ENCODE results near the gene CCDC192.

CCDC192 gene

GRCh38 chr5:127830829-127831598 lies 127.8 kb downstream of the CCDC192 start:
- no peaks in the 10 kb centered on the region; the same call in 1 of the 2 replicates for H3K4me1 ChIP-seq (ENCODE audit: control insufficient read depth, insufficient read depth, low read length)
- H3K9ac ChIP-seq (ENCODE audit: low read depth, low read length), result no peak overlapping the region
- H3K9me3 ChIP-seq (ENCODE audit: control insufficient read depth, insufficient read depth, low read length), result no peaks in the 10 kb centered on the region
- no peaks in the 10 kb centered on the region for H3K36me3 ChIP-seq (ENCODE audit: control insufficient read depth, insufficient read depth, low read length)
- no peaks in the 10 kb centered on the region for H3K27me3 ChIP-seq (ENCODE audit: control insufficient read depth, insufficient read depth, low read length)
- no peak overlapping the region for H3K27ac ChIP-seq (ENCODE audit: low read depth, low read length)
- no peak overlapping the region for H3K4me3 ChIP-seq (ENCODE audit: low read depth, low read length)

GRCh38 chr5:127832067-127832466 lies 128.9 kb downstream of the CCDC192 start:
- no peaks in the 10 kb centered on the region for H3K36me3 ChIP-seq (ENCODE audit: control insufficient read depth, insufficient read depth, low read length)
- H3K27me3 ChIP-seq (ENCODE audit: control insufficient read depth, insufficient read depth, low read length), result no peaks in the 10 kb centered on the region
- no peak overlapping the region for H3K9ac ChIP-seq (ENCODE audit: low read depth, low read length)
- no peaks in the 10 kb centered on the region for H3K9me3 ChIP-seq (ENCODE audit: control insufficient read depth, insufficient read depth, low read length)
- no peak overlapping the region for H3K4me3 ChIP-seq (ENCODE audit: low read depth, low read length)
- H3K27ac ChIP-seq (ENCODE audit: low read depth, low read length), result no peak overlapping the region
- no peaks in the 10 kb centered on the region; the same call in 1 of the 2 replicates for H3K4me1 ChIP-seq (ENCODE audit: control insufficient read depth, insufficient read depth, low read length)

- Histone ChIP-seq H3K27me3 (ENCODE audit: control insufficient read depth, insufficient read depth, low read length) (no peaks in the 10 kb centered on the region), H3K9ac (ENCODE audit: low read depth, low read length) (no peak overlapping the region), H3K9me3 (ENCODE audit: control insufficient read depth, insufficient read depth, low read length) (no peaks in the 10 kb centered on the region), H3K36me3 (ENCODE audit: control insufficient read depth, insufficient read depth, low read length) (no peaks in the 10 kb centered on the region), H3K4me1 (ENCODE audit: control insufficient read depth, insufficient read depth, low read length) (peaks cover 5% of the 10 kb centered on the region), H3K4me3 (ENCODE audit: low read depth, low read length) (no peak overlapping the region), H3K27ac (ENCODE audit: low read depth, low read length) (no peak overlapping the region)
Observed at GRCh38 chr5:127834094-127834531, 130.9 kb downstream of the CCDC192 start.

GRCh38 chr5:127834554-127834953 lies 131.4 kb downstream of the CCDC192 start:
- Histone ChIP-seq H3K27ac (ENCODE audit: low read depth, low read length) (no peak overlapping the region), H3K36me3 (ENCODE audit: control insufficient read depth, insufficient read depth, low read length) (no peaks in the 10 kb centered on the region), H3K4me3 (ENCODE audit: low read depth, low read length) (no peak overlapping the region), H3K9me3 (ENCODE audit: control insufficient read depth, insufficient read depth, low read length) (no peaks in the 10 kb centered on the region), H3K4me1 (ENCODE audit: control insufficient read depth, insufficient read depth, low read length) (peaks cover 5% of the 10 kb centered on the region), H3K9ac (ENCODE audit: low read depth, low read length) (no peak overlapping the region), H3K27me3 (ENCODE audit: control insufficient read depth, insufficient read depth, low read length) (no peaks in the 10 kb centered on the region)

GRCh38 chr5:127838661-127839060 lies 135.5 kb downstream of the CCDC192 start:
- Histone ChIP-seq H3K27ac (ENCODE audit: low read depth, low read length) (no peak overlapping the region), H3K27me3 (ENCODE audit: control insufficient read depth, insufficient read depth, low read length) (no peaks in the 10 kb centered on the region), H3K4me3 (ENCODE audit: low read depth, low read length) (no peak overlapping the region), H3K9me3 (ENCODE audit: control insufficient read depth, insufficient read depth, low read length) (no peaks in the 10 kb centered on the region), H3K36me3 (ENCODE audit: control insufficient read depth, insufficient read depth, low read length) (no peaks in the 10 kb centered on the region), H3K9ac (ENCODE audit: low read depth, low read length) (no peak overlapping the region), H3K4me1 (ENCODE audit: control insufficient read depth, insufficient read depth, low read length) (peaks cover 5% of the 10 kb centered on the region; the same call in 1 of the 2 replicates)

- no peaks in the 10 kb centered on the region for H3K36me3 ChIP-seq (ENCODE audit: control insufficient read depth, insufficient read depth, low read length)
- no peak overlapping the region for H3K4me3 ChIP-seq (ENCODE audit: low read depth, low read length)
- H3K9me3 ChIP-seq (ENCODE audit: control insufficient read depth, insufficient read depth, low read length), result no peaks in the 10 kb centered on the region
- peaks cover 5% of the 10 kb centered on the region; the same call in 1 of the 2 replicates for H3K4me1 ChIP-seq (ENCODE audit: control insufficient read depth, insufficient read depth, low read length)
- no peak overlapping the region for H3K9ac ChIP-seq (ENCODE audit: low read depth, low read length)
- H3K27ac ChIP-seq (ENCODE audit: low read depth, low read length), result no peak overlapping the region
- no peaks in the 10 kb centered on the region for H3K27me3 ChIP-seq (ENCODE audit: control insufficient read depth, insufficient read depth, low read length)
Observed at GRCh38 chr5:127839072-127839471, 135.9 kb downstream of the CCDC192 start.

GRCh38 chr5:127839496-127840197 lies 136.5 kb downstream of the CCDC192 start:
- H3K4me1 ChIP-seq (ENCODE audit: control insufficient read depth, insufficient read depth, low read length), result peaks cover 9% of the 10 kb centered on the region; the same call in 1 of the 2 replicates
- no peak overlapping the region for H3K27ac ChIP-seq (ENCODE audit: low read depth, low read length)
- H3K4me3 ChIP-seq (ENCODE audit: low read depth, low read length), result no peak overlapping the region
- H3K9me3 ChIP-seq (ENCODE audit: control insufficient read depth, insufficient read depth, low read length), result no peaks in the 10 kb centered on the region
- H3K27me3 ChIP-seq (ENCODE audit: control insufficient read depth, insufficient read depth, low read length), result no peaks in the 10 kb centered on the region
- H3K9ac ChIP-seq (ENCODE audit: low read depth, low read length), result no peak overlapping the region
- no peaks in the 10 kb centered on the region for H3K36me3 ChIP-seq (ENCODE audit: control insufficient read depth, insufficient read depth, low read length)

- no peak overlapping the region for H3K9ac ChIP-seq (ENCODE audit: low read depth, low read length)
- no peak overlapping the region for H3K27ac ChIP-seq (ENCODE audit: low read depth, low read length)
- H3K4me3 ChIP-seq (ENCODE audit: low read depth, low read length), result no peak overlapping the region
Observed at GRCh38 chr5:127840198-127840524, 137.0 kb downstream of the CCDC192 start.

GRCh38 chr5:127840809-127841208 lies 137.6 kb downstream of the CCDC192 start:
- Histone ChIP-seq H3K27me3 (ENCODE audit: control insufficient read depth, insufficient read depth, low read length) (no peaks in the 10 kb centered on the region), H3K36me3 (ENCODE audit: control insufficient read depth, insufficient read depth, low read length) (no peaks in the 10 kb centered on the region), H3K4me3 (ENCODE audit: low read depth, low read length) (no peak overlapping the region), H3K9me3 (ENCODE audit: control insufficient read depth, insufficient read depth, low read length) (no peaks in the 10 kb centered on the region), H3K9ac (ENCODE audit: low read depth, low read length) (no peak overlapping the region), H3K27ac (ENCODE audit: low read depth, low read length) (no peak overlapping the region), H3K4me1 (ENCODE audit: control insufficient read depth, insufficient read depth, low read length) (peaks cover 11% of the 10 kb centered on the region; the same call in 1 of the 2 replicates)

More at GRCh38 chr5:127840198-127840524, 137.0 kb downstream of the CCDC192 start:
- Histone ChIP-seq H3K36me3 (ENCODE audit: control insufficient read depth, insufficient read depth, low read length) (no peaks in the 10 kb centered on the region), H3K27me3 (ENCODE audit: control insufficient read depth, insufficient read depth, low read length) (no peaks in the 10 kb centered on the region), H3K4me1 (ENCODE audit: control insufficient read depth, insufficient read depth, low read length) (peaks cover 11% of the 10 kb centered on the region; the same call in 1 of the 2 replicates), H3K9me3 (ENCODE audit: control insufficient read depth, insufficient read depth, low read length) (no peaks in the 10 kb centered on the region)

GRCh38 chr5:127844581-127845021 lies 141.4 kb downstream of the CCDC192 start:
- no peaks in the 10 kb centered on the region for H3K27me3 ChIP-seq (ENCODE audit: control insufficient read depth, insufficient read depth, low read length)
- H3K9ac ChIP-seq (ENCODE audit: low read depth, low read length), result no peak overlapping the region
- no peaks in the 10 kb centered on the region for H3K9me3 ChIP-seq (ENCODE audit: control insufficient read depth, insufficient read depth, low read length)
- H3K4me3 ChIP-seq (ENCODE audit: low read depth, low read length), result no peak overlapping the region
- H3K36me3 ChIP-seq (ENCODE audit: control insufficient read depth, insufficient read depth, low read length), result no peaks in the 10 kb centered on the region
- H3K4me1 ChIP-seq (ENCODE audit: control insufficient read depth, insufficient read depth, low read length), result peaks cover 6% of the 10 kb centered on the region; the same call in 1 of the 2 replicates
- H3K27ac ChIP-seq (ENCODE audit: low read depth, low read length), result no peak overlapping the region

- Histone ChIP-seq H3K4me3 (ENCODE audit: low read depth, low read length) (no peak overlapping the region), H3K4me1 (ENCODE audit: control insufficient read depth, insufficient read depth, low read length) (peaks cover 6% of the 10 kb centered on the region; the same call in 1 of the 2 replicates), H3K27ac (ENCODE audit: low read depth, low read length) (no peak overlapping the region), H3K9ac (ENCODE audit: low read depth, low read length) (no peak overlapping the region), H3K27me3 (ENCODE audit: control insufficient read depth, insufficient read depth, low read length) (no peaks in the 10 kb centered on the region), H3K9me3 (ENCODE audit: control insufficient read depth, insufficient read depth, low read length) (no peaks in the 10 kb centered on the region), H3K36me3 (ENCODE audit: control insufficient read depth, insufficient read depth, low read length) (no peaks in the 10 kb centered on the region)
Observed at GRCh38 chr5:127846884-127847283, 143.7 kb downstream of the CCDC192 start.
